IPS DF 4.7 (cell line): ENCODE measurements around the gene SYNGAP1.
"Not testable (repeated sequence)": the region's sequence is repeated elsewhere in the genome, so short reads cannot be mapped to it uniquely, and the experiment has no call there.

Experiments used
- DNase-seq: peaks from one replicate; pipeline ENCODE4 v3.0.0-alpha.2; 2013; ENCODE audit warnings: low spot score; ENCODE audit errors: extremely low read depth

SYNGAP1 gene

GRCh38 chr6:33419580-33420490, at the start of gene SYNGAP1:
Gene SYNGAP1 (plus strand): TSS chr6:33420065. CDS start chr6:33420265, 200 bp downstream.
- DNase-seq: no peak

- not testable (repeated sequence) for DNase-seq
Observed at GRCh38 chr6:33371901-33372300, 48.0 kb upstream of the SYNGAP1 start.

DNA sequence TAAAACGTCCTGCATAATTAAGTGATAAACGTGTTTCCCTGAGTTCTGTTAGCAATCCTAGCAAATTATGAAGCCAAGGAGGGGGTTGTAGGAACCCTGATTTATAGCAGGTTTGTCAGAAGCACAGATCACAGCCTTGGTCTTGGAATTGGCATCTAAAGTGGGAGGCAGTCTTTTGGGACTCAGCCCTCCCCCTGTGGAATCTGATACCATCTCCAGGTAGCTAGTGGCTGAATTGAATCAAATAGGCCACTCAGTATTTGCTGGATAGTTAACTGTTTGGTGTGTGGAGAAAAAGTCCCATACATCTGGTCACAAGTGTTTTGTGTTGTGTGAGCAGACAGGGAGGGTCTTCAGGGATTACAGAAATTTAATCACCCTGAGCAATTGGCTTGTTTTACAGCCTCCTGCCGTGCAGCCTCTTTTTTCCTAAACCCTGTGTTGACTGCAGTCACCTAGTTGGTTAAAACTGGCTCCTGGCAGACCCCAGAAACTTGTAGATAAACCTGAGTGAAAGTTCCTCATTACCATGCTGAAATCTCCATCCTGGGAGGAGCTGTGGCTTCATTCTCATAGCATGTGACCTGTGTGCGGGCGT, 47.2 kb upstream of the SYNGAP1 start:
- DNase-seq: no peak

- DNase-seq: no peak
Observed at GRCh38 chr6:33373960-33374910, 45.6 kb upstream of the SYNGAP1 start.

- no peak for DNase-seq
Observed at GRCh38 chr6:33375143-33375671, 44.7 kb upstream of the SYNGAP1 start.

DNA sequence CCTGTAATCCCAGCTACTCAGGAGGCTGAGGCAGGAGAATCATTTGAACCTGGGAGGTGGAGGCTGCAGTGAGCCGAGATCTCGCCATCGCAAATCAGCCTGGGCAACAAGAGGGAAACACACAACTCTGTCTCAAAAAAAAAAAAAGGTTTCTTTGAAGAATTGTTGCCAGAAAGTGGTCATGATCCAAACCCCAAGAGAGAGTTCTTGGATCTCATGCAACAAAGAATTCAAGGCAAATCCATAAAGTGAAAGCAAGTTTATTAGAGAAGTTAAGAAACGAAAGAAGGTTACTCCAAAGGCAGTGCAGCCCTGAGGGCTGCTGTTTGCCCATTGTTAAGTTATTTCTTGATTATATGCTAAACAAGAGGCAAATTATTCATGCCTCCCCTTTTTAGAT, 42.7 kb upstream of the SYNGAP1 start:
- no peak for DNase-seq

GRCh38 chr6:33379184-33379583, 40.7 kb upstream of the SYNGAP1 start:
- DNase-seq: not testable (repeated sequence)

- no peak for DNase-seq
Observed at GRCh38 chr6:33380272-33380981, 39.4 kb upstream of the SYNGAP1 start.

DNA sequence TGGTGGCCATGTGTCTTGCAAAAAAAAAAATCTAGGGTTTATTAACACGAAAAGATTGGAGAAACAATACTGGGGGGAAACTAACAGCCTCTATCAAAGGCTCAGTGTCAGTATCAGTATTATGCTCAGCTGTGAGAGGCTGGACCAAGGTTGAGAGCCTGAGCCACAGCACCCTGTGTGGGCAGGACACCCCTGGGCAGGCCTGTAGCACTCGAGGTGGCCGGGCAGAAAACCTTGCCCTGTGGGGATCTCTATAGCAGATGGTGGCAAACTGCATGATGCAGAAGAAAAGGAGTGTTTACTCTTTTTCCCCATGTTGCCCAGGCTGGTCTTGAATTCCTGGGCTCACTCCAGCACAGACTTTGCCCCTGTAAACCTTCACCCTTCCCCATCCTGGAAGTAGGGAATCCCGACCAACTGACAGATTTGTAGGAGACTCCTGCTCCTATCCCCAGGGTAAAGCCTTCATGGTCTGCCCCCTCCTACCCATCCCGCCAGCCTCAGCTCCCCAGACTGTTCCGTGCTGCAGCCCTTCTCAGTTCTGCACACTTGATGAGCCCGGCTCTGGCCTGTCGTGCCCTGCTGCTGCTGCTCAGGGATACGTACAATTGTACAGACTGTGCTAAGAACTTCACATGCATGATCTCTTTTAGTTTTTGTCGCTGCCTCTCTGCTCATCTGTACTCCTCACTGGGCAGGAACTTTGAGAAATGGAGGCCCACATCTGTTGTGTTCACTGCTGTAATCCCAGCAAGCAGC, 36.3 kb upstream of the SYNGAP1 start:
- no peak for DNase-seq

DNA sequence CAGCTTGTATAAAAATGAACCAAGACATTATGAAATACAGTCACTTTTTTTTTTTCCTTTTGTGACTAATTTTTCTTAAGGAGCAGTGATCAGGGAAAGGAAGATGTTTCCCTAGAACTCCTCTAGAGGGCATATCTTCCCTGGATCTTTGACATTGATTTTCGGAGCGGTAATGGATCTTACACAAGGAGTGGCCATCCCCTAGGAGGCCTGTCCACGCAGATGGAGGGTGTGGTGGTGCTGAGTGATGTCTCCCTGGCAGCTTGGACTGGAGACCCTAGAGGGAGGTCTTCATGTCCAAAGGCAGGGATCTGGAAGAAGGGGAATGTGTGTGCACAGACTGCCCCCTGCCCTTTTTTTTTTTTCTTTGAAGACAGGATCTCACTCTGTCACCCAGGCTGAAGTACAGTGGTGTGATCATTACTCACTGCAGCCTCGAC, 35.3 kb upstream of the SYNGAP1 start:
- DNase-seq: no peak

DNA sequence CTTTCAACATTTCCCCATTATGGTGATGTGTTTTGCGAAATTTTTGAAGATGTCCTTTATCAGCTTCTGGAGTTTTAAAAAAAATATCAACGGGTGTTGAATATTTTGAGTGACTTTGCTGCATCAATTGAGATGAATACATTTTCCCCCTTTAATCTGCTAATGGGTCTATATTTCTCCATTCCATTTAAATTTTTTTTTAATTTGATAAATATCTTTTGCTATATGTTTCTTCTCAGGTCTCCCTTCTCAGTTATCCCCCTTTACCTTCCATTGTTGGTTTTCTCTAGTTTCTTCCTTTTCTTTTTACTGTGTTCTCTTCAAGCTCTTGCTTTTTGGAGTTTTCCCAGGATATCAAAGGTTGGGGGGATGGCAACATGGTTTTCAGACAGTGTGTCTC, 29.7 kb upstream of the SYNGAP1 start:
- DNase-seq: no peak

GRCh38 chr6:33390767-33391277, 29.0 kb upstream of the SYNGAP1 start:
- no peak for DNase-seq

GRCh38 chr6:33391278-33391921, 28.5 kb upstream of the SYNGAP1 start, which contains the start of gene KIFC1:
Gene KIFC1 (plus strand): TSS chr6:33391823. CDS start chr6:33391986, 163 bp downstream.
- peak; percentile 98 for DNase-seq

GRCh38 chr6:33391922-33392594, 27.8 kb upstream of the SYNGAP1 start:
- DNase-seq: no peak

- no peak for DNase-seq
Observed at GRCh38 chr6:33392595-33392948, 27.3 kb upstream of the SYNGAP1 start.

GRCh38 chr6:33392979-33393378, 26.9 kb upstream of the SYNGAP1 start:
- DNase-seq: no peak

DNA sequence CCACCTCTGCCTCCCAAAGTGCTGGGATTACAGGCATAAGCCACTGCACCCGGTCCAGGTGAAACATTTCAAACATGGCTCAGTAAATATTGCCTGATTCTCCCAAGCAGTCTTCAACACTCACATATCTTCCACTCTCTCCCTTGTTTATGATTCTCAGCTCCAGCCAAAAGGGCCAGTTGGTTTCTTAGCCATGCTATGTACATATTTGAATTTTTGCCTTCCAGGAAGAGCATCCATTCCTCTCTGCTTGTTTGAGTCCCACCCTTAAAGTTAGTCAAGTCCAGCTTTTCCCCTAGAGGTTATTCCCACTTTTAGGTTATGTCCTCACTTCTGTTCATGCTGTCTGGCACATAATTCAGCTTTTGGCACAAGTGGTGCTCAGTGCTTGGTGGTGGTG, 22.3 kb upstream of the SYNGAP1 start:
- DNase-seq: no peak

- DNase-seq: not testable (repeated sequence)
Observed at GRCh38 chr6:33398601-33399000, 21.3 kb upstream of the SYNGAP1 start.

- DNase-seq: not testable (repeated sequence)
Observed at GRCh38 chr6:33399881-33400280, 20.0 kb upstream of the SYNGAP1 start.
